HG02943 (cell line): ENCODE results near the gene MRE11.

Source experiments
- ATAC-seq: cut with Tn5 transposase; IDR thresholded peaks from one replicate; pipeline ENCODE4 v1.9.1; 2021; ENCODE audit warnings: mild to moderate bottlenecking, low read depth, moderate library complexity; ENCODE audit not compliant: unreplicated experiment

The MRE11 gene

DNA sequence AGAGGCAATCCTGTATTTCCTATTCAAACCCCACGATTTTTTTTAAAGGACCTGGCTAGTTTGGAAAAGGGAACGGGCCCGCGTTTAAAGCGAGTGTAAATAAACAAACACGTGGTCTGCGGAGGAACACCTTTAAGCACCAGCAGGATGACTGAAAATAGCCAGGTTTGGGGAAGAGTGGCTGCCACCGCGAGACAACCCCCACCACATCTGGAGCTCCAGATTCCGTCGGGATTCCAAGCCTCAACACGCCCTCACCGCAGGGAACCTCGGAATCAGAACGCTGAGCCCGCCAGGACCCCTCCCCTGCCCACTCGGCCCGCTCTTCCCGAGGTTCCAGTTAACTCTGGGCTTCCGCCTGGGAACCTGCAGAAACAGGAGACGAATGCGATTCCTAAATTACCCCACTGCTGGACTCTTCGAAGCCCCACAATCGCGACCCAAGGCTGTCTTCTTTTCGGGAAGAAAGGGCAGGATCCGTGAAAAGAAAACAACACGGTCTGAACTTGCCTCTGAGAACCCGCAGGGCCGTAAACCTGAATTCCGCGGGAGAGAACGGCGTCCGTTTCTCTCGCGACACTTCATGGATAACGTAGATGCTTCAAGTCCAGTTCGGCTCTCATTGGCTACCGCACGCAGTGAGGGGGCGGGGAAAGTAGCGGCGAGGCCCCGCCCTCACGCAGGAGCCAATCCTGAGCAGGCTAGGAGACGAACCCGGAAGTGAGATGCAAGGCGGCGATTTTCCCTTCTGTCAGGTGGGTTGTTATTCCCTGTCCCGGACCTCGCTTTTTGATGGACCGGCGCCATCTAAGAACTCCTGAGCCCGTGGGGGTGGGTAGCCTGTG, at the start of gene MRE11, which contains the start of gene ANKRD49:
MRE11 (minus strand) TSS at position 564 of the 845 bp plus-strand sequence. CDS start 1,043 bp downstream, outside the sequence.
ANKRD49 (plus strand) TSS at position 704 of the 845 bp plus-strand sequence. CDS start 2,710 bp downstream, outside the sequence.
- ATAC-seq: peak; percentile 100

DNA sequence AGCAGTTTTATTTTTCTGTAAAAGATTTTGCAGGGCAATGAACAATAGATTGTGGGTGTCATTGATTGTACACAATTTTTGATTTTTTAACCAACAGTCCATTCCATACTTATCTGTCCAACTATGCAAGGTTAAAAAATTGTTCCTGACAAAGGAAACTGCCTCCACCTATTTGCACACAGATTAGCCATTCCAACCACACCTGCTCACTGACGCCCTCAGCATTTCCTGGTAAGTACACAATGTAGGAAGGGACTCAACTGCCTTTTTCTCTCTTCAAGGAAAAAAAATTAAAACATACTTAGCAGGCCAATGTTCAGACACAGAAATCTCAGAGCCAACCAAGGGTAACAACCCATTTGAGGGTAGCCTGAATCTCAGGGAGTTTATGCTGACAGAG, 45.8 kb upstream of the MRE11 start:
- ATAC-seq: no peak

DNA sequence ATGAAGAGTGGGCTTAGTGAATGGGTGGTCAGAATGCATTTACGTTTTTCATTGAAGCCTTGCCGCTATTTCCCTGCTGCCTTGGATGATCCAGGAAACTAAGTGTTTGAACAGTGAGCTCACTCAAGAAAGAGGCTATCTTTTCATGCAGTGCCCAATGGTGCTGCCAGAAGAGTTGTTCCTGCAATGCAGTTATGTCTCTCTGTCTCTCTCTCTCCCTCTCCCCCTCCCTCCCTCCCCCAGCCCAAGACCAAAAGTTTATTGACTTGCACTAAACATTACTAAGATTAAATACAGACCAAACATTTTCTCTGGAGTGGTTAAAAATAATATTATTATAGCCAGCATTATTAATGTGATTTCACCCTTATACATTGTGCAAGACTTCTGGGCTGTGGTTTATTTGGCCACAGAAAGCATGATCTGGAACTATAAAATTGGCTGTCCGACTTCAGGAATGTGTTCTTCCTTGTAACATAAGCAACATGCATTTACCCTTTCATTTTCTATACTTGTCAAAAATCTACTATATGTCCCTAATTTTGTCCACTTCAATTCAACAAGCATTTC, 43.5 kb upstream of the MRE11 start:
- ATAC-seq: no peak

DNA sequence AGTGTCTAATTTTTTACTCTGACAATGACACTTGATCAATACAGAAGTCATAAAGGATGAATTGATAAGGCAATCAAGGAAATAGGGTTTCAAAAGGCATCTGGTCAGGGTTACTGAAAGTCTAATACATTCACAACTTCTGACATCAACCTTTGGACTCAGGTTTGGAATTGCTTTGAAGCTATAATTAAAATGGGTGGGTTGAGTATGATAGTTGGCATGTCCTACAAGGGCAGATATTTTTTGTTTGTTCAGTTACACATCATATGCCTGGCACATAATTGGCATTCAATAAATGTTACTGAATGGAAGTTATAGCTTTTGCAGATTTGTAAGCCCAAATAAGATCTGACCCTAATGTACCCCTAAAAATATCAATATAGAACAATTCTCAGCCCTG, 42.7 kb upstream of the MRE11 start:
- ATAC-seq: no peak

DNA sequence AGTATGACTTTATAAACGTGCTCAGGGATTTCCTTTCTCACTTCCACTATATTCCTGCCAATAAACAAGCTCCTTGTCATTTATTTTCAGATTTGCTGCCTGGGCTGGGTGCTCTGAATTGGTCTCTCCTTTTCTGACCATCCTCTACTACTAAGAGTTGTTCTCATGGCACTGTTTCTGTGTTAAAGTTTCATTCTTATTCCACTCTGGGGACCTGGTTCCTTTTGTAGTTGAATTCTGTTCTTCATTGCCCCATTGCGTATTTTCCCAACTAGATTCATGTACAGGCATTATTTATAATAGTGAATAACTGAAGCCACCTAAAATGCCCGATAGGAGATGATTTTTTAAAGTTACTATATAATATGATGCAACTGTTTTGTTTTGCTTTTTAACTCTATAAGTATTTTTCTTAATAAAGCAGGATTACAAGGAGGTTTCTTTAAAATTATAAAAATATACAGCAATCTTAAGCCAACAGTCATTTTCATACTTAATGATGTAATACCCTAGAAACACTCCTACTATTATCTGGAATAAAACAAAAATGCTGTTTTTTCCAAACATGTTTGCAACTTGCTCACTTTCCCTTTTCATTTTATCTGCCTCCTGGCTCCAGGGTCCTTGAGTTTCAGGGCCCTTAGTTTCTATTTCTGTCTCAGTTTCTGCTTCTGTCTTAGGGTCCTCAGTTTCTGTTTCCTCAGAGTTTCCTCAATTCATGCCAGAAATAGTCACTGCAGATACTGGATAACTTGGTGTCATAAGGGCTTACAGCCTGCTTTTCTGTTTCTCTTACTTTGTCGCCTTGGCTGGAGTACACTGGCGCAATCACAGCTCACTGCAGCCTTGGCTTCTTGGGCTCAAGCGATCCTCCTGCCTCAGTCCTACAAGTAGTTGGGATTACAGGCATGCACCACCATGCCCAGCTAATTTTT, 40.3 kb upstream of the MRE11 start:
- no peak for ATAC-seq

DNA sequence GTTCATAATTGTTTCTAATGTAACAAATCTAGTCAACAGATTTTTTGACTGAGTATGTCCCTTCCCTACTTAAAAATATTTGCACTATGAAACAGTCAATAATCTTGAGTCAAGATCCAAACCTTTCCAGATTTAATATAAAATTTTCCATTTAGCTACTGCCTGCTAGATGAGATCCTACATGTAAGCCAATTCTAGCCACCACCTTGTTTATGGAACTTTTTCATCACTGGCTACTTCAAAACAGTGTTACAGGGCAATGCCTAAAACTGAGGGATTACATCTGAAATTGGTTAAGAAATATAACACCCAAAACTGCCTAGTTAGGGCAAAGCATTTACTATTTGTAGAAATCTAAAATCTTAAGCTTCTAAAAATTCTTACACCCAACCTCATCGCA, 39.6 kb upstream of the MRE11 start:
- ATAC-seq: no peak

DNA sequence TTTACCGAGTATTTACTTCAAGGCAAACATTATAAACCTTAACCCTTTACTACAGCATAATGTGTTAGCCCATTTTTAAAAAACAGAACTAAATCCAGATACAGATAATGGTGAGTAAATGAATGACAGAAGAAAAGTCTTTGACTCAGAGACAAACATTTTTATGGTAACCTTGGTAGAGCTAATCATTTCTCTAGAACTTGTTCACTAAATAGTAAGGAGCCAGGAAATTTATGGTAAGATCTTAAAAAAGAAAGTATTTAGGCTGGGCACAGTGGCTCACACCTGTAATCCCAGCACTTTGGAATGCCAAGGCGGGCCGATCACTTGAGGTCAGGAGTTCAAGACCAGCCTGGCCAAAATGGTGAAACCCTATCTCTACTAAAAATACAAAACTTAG, 38.6 kb upstream of the MRE11 start:
- ATAC-seq: no peak

DNA sequence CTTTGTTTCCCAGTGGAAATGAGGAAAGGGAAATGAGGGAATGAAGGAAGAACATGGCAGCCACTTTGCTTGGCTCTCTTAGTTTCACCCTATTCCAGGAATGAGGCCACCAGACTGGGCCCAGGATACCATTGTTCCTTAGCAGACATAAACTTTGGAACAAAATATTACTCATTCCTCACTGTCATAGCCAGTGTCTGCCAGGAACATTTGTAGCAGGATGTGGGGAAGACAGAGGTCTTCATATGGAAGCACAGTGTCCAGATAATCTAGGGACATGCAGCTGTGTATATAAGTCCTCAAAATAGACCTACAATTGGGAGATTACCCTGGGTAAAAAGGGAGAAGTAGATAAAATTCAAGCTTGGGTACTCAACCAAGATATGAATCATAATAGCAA, 34.9 kb upstream of the MRE11 start:
- ATAC-seq: no peak

DNA sequence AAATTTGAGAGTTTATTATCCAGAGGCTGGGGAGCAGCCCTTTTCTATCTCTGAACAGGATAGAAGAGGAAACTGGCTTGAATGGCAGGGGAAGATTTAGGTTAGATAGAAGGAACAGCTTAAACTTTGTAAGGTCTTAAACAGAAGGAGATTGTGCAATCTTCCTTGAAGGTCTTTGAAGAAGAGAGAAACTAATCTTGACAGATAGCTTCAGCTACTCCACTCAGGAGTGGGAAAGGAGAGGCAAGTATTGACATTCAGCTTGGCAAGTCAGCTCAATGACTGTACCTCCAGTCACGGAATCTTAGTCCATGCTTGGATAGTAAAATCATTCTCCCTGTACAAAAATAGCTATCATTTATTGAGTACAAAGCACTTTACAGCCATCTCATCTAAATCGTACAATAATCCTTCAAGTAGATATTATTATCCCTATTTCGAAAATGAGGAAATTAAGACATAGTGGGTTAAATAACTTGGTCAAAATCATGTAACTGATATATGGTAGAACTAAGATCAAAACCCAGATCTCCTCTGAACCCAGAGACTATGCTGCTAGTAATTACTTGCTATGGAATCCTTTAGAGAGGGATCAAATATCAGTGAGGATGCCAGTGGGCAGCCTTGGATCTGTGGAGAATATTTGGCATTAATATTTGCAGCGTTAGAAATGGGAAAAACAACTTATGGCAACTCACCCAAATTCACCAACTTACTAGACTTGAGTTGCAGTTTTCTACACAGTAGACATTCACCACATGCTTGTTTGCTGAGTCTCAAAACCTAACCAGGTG, 33.2 kb upstream of the MRE11 start:
- no peak for ATAC-seq

DNA sequence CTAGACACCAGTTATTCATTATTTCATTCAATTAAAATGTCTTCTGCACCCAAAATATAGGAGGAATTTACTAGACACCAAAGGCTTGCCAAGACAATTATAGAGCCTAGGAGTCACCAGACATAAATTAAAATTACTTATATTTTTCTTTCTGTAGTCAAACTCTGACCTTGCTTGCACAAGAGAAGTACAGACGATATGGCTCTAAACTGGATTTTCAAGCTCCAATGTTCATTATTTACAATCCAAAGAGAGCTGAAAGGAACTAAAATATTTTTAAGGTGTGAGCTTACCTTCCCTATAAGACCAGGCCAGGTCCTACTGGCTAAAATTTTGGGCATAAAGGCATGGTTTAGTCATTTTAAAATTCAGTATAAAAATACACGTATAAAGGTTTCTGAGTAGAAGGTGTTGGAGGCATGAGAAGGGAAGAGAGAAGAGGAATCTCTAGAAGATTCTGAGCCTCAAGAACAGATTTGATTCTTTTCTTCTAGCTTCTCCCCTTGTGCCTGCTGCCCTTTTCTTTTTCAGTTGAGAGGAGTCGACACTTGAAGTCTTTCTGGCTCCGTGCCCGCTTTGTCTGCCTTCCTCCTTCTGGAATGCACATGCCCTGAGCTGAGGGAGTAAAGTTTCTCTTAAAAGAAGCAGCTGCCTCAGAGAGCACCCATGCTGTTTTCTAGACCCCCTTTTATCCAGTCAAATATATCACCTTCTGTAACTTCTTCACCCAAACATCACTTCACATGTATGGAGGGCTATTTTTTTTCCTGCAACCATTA, 32.1 kb upstream of the MRE11 start:
- no peak for ATAC-seq

DNA sequence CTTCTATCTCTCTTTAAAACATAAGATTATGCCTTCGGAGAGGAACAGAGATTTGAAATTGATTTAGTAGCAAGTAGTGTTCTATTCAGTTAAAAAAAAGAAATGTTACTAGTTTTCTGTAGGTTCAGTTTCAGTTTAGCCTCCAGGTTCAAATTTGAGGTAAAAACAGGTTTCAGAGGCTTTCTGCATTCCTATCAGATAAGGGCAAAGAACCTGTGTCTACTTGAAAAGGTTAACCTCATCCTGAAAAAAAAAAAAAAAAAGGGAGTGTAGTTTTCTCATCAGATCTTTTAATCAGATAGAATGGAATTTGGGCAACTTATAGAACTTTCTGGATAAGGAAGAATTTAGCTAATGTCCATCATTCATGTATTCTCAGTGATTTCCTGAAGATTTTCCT, 30.7 kb upstream of the MRE11 start:
- no peak for ATAC-seq

DNA sequence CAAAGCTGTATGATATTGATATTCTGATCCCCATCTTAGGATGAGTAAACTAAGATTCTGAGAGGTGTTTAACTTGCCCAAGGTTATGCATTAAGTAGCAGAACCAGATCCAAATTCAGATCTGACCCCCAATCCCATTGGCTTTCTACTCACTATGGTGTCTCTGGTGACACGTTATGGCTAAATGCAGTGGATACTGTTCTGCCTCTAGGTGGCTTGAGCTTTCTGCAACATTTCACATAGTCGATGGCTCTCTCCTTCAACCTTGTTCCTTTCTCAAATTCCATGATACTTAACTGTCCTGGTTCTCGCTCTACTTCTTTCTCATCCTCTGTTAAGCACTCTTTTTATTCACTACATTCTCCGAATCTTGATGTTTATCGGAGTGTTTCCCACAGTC, 28.0 kb upstream of the MRE11 start:
- ATAC-seq: no peak

DNA sequence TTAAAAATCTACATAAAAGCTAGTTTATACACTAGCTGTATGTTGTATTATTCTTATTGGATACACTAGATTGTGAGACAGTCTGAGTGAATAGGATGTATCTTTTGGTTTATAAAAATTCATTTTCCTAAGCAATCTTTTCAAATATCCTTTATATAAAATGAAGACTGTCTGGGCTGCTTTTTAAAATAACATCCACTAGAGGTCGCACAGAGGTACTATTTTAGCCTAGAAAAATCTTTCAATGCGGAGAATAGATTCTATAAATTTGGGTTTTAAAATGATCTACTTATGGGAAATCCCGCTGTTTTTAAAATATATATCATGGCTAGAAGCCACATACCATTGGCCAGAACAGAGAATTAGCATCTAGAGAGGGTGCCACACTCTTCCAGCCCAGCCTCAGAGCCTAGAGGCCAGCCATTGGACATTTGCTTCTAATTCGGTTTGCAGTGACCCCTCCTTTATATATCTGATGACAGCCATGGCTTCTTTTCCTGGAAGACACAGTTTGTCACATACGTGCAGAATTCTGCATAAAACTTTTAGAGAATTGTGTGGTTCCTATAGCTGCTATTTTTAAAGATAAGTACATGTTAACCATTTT, 25.9 kb upstream of the MRE11 start:
- no peak for ATAC-seq

DNA sequence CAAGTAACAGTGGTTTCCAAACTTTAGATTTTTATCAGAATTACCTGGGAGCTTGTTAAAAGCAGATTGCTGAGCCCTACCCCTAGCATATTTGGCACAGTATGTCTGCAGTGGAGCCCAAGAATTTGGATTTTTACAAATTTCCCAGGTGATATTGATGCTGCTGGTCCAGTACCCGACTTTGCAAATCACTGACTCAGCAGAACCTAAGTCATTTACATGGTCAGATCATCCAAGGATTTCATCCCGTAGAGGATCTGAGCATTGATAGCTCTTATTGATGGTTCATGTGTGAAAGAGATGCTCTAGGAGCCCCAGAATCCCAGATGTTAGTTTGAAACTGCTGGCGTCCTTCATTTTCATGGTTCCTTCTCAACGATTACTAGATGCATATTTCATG, 24.7 kb upstream of the MRE11 start:
- no peak for ATAC-seq

DNA sequence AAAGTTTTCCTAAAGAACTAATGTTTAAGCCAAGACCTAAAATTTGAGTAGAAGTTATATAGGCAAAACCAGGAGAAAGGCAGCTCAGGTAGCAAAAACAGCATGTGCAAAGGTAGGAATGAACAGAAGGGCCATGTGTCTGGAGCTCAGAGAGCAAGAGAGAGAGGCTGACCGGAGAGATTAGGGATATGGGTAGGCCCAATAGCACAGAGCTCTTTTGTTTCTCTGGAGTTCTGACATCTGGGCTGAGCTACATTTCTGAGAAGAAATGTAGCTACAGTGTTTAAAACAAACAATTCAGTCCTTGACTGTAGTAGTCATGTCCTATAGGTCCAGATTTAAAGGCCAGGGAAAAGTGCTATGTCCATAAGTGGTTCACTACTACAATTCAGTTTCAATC, 23.1 kb upstream of the MRE11 start:
- no peak for ATAC-seq

DNA sequence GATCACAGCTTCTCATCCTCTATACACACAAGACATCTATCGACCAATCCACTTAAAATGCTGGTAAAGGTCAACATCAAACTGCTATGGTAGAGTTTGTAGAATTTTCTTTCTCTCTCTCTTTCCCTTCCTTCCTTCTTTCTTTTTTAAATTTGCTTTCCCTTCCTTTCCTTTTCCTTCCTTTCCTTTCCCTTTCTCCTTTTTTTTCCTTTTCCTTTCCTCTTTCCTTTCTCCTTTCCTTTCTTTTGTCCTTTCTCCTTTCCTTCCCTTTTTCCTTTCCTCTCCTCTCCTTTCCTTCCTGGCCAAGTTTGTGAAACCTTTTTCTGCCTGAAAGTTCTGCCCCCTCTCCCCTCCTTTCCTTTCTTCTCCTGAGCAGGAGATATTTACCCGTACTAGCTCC, 21.8 kb upstream of the MRE11 start:
- no peak for ATAC-seq

DNA sequence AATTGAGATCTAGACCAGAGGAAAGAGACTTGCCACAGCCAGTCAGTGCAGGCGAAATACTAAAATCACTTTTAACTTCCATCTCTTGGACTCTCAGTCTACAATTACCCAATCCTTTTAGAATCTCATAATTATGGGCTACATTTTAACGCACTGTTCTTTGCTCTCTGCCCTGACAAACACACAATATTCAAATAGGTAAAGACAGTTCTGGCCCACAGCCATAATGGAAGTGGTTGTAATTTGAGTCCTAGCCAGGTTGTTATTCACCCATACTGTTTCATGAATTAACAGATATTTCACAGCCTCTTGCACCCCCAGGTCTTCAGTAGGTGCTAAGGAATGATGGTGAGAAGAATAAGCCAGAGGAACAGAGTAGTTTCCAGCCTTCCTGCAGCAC, 19.4 kb upstream of the MRE11 start:
- ATAC-seq: peak; percentile 18

DNA sequence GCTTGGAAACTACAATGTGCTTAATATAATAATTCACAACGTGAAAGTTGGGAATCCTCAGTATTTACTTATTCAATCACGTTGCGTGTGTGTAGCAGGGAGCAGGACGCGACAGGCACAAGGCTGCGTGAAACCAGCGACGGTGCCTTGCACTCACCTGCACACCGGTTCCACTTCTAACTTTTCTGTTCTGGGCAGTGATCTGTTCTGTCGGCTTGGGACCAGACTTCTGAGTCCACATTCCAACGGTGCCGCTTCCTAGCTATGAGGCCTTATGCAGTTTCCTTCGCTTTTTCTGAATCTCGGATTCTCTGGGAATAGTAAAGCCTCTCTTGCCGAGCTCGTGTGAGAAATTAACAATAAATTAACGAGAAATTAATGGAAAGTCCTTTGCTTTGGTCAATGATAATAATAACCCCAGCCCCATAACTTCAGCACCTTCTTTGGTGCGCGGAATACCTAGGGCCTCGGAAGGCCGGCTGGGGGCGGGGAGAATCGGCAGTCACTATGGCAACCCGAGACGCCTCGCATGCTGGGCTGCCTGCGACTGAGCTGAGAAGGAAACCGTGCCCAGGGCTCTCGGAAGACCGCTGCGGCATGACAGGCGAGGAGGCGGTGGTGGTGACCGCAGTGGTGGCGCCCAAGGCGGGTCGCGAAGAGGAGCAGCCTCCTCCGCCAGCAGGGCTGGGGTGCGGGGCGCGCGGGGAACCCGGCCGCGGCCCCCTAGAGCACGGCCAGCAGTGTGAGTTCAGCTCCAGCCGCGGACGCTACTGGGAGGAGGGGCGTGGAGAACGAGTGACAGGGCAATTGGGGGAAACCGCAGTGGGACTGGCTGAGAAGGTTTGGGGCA, 18.5 kb upstream of the MRE11 start, which contains the start of gene C11orf97:
C11orf97 (plus strand) TSS at position 530 of the 850 bp plus-strand sequence; CDS start at position 598, 68 bp downstream.
- peak; percentile 81 for ATAC-seq
